Kidney (tissue), 14 donors: ENCODE measurements around the gene HES1. TPM values are rescaled to one million over a fixed set of nuclear protein-coding genes. Genes with fewer than 3 reads are reported as not detected.

Experiments
- DNase-seq, 5 donors: peaks; one replicate each; pipeline ENCODE4 v3.0.0-alpha.2; 2013 to 2020
- FAIRE-seq: peaks from 2 replicates; lab custom pipeline; 2012; peaks lifted over from hg19 to GRCh38; lab: Jason Lieb, UNC
- H3K27ac ChIP-seq, 2 donors: one replicate each; pipeline ENCODE4 v1.7.0; 2013; ENCODE audit warnings: low read depth in 2 of 2, low read length in 2 of 2, inconsistent platforms in 1 of 2
- H3K27me3 ChIP-seq: one replicate; pipeline ENCODE4 v1.7.1; 2013; ENCODE audit warnings: low read length, inconsistent platforms; ENCODE audit not compliant: control insufficient read depth, insufficient read depth
- H3K36me3 ChIP-seq, 3 donors: one replicate each; pipeline versions ENCODE4 v1.7.0 to v1.7.1; 2013; ENCODE audit warnings: low read length in 3 of 3, control low read depth in 1 of 3, inconsistent platforms in 1 of 3; ENCODE audit not compliant: insufficient read depth in 3 of 3, control insufficient read depth in 2 of 3
- H3K4me1 ChIP-seq, 3 donors: one replicate each; pipeline versions ENCODE4 v1.7.0 to v1.7.1; 2013; ENCODE audit warnings: low read length in 3 of 3, inconsistent platforms in 1 of 3, low read depth in 1 of 3; ENCODE audit not compliant: control insufficient read depth in 2 of 3, insufficient read depth in 2 of 3
- H3K4me3 ChIP-seq, 3 donors: one replicate each; pipeline versions ENCODE4 v1.7.0 to v1.8.1; 2013; ENCODE audit warnings: low read length in 3 of 3, control low read depth in 1 of 3, inconsistent platforms in 1 of 3
- H3K9ac ChIP-seq, 3 donors: one replicate each; pipeline versions ENCODE4 v1.7.0 to v1.7.1; 2013; ENCODE audit warnings: low read length in 3 of 3, control low read depth in 1 of 3, inconsistent platforms in 1 of 3
- H3K9me3 ChIP-seq, 3 donors: one replicate each; pipeline versions ENCODE4 v1.7.0 to v1.7.1; 2013; ENCODE audit warnings: low read length in 3 of 3, control low read depth in 1 of 3, inconsistent platforms in 1 of 3; ENCODE audit not compliant: control insufficient read depth in 2 of 3, insufficient read depth in 1 of 3
- CTCF ChIP-seq: IDR thresholded peaks from 3 replicates; pipeline ENCODE4 v1.5.1; 2012; ENCODE audit warnings: mild to moderate bottlenecking, moderate library complexity, borderline replicate concordance; ENCODE audit not compliant: insufficient read depth; ENCODE audit errors: extremely low read depth
- intact Hi-C: fragments of 100-400 bp; cut with DNase I; formaldehyde crosslinking; loops from one replicate; pipeline ENCODE4 v1.11.1; 2022
- polyA plus RNA-seq: library from polyadenylated mRNA; stranded (reverse); fragments of 350-450 nt; fragmentation: Illumina TruSeq; extraction: RNeasy Lipid Tissue Mini Kit (QIAGEN cat#74804); gene quantifications from one replicate; pipeline ENCODE4 v1.2.3, GENCODE V29; 2014; ENCODE audit warnings: low read depth, low replicate concordance; ENCODE audit not compliant: insufficient read depth
- total RNA-seq: library from RNA; stranded (reverse); fragmentation: NEBNext Ultra II Directional; extraction: Animal tissue kit (Norgen Biotek cat#: 25700); gene quantifications from one replicate; pipeline ENCODE4 v1.2.1, GENCODE V29; 2021
- donor health status: control.
- donor health status: control.
- donor health status: control.
- donor health status: control.
- donor health status: control.
- donor health status: DM: yes; HTN: yes; CAD: no.
- donor health status: Normal renal cell carcinoma (clear cell type).

The HES1 gene
- total and polyA plus RNA-seq, 2 donors from 2014 or later: 44.3 to 77.4 TPM

DNA sequence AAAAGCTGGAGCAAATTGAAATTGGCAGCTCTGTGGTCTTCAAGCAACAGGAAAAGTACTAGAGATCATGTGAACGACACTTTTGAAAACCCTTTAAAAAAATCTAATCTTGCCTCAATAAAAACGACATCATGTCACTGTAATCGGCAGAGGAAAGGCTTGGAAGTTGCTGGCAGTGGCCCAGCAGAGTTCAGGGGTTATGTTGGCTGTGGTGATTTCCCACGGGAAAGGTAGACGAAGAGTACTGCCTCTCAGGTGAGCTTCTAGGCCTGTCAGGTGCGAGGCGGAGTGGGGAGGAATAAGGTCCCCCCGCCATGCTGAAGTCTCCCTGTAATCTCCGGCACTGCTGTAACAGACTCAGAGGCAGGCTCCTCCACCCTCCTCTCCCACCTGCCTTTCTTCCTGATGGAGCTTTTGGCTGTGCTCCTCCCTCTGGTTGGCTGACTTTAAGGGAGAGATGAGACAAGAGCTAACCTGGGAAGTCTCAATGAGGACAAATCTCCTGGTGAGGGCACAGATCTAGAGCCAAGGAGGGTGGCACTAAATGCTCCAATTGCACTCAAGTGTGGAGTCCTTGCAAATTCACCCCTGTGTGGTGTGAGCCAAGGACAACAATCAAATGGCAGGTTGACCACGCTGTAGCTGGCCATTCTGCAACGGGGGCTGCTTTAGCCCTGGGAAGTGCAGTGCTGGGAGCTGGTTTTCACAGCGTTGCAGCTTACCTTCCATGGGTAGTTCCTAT is 18.7 kb upstream of the HES1 start:
- FAIRE-seq (no peak), DNase-seq (peak in 1 of 5 donors; percentile 27)
- Histone ChIP-seq H3K4me1 (peaks cover 3 to 10% (median 6%) of the 10 kb centered on the region in 3 donors), H3K27ac (peak overlapping the region in 1 of 2 donors; percentile 27), H3K4me3 (no peak overlapping the region), H3K9me3 (no peaks in the 10 kb centered on the region), H3K9ac (peak overlapping the region in 1 of 3 donors; percentile 19), H3K36me3 (no peaks in the 10 kb centered on the region), H3K27me3 (no peaks in the 10 kb centered on the region)
- intact Hi-C loops: no loop called here
- TF ChIP-seq CTCF: no peak

DNA sequence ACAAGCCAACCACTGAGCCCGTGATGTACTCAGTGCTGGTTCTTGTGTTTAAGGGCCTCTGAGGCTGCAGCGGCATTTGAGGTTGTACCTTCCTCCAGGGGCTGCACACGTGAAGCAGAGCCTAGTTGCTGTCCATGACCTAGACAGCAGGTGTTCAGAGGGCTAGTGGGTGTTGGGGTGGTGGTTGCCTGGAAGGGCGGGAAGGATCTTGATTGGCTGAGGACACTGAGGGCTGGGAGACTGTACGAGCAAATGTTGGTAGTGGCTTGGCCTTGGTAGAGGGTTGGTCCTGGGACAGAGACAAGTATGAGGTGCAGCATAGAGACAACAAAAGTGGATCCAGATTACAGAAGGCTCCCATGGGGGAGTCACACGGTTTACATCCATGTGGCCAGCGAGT is 17.0 kb upstream of the HES1 start:
- intact Hi-C loops: no loop called here
- Histone ChIP-seq H3K27ac (no peak overlapping the region), H3K4me3 (no peak overlapping the region), H3K27me3 (no peaks in the 10 kb centered on the region), H3K4me1 (peaks cover 0 to 8% (median 6%) of the 10 kb centered on the region in 3 donors), H3K9me3 (no peaks in the 10 kb centered on the region), H3K9ac (no peak overlapping the region), H3K36me3 (no peaks in the 10 kb centered on the region)
- TF ChIP-seq CTCF: no peak
- FAIRE-seq (no peak), DNase-seq (no peak)

GRCh38 chr3:194119831-194120590 is 15.9 kb upstream of the HES1 start:
- DNase-seq (no peak), FAIRE-seq (no peak)
- Histone ChIP-seq H3K9me3 (no peaks in the 10 kb centered on the region), H3K4me3 (no peak overlapping the region), H3K9ac (no peak overlapping the region), H3K27me3 (no peaks in the 10 kb centered on the region), H3K27ac (no peak overlapping the region), H3K4me1 (peaks cover 0 to 8% (median 6%) of the 10 kb centered on the region in 3 donors), H3K36me3 (no peaks in the 10 kb centered on the region)
- no peak for TF ChIP-seq CTCF
- intact Hi-C loops: no loop called here
